ENCODE data around the gene LTBP1.

- TF ChIP-seq, protein P1, sequence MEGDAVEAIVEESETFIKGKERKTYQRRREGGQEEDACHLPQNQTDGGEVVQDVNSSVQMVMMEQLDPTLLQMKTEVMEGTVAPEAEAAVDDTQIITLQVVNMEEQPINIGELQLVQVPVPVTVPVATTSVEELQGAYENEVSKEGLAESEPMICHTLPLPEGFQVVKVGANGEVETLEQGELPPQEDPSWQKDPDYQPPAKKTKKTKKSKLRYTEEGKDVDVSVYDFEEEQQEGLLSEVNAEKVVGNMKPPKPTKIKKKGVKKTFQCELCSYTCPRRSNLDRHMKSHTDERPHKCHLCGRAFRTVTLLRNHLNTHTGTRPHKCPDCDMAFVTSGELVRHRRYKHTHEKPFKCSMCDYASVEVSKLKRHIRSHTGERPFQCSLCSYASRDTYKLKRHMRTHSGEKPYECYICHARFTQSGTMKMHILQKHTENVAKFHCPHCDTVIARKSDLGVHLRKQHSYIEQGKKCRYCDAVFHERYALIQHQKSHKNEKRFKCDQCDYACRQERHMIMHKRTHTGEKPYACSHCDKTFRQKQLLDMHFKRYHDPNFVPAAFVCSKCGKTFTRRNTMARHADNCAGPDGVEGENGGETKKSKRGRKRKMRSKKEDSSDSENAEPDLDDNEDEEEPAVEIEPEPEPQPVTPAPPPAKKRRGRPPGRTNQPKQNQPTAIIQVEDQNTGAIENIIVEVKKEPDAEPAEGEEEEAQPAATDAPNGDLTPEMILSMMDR (IDR thresholded peaks at IDR 0.05): no peak
- TF ChIP-seq POLR2A (IDR thresholded peaks at IDR 0.05): no peak
These were observed 14.1 kb downstream of the LTBP1 start for GRCh38 chr2:32960647-32961403.

Measured in lower leg skin (tissue), 3 donors.